Jurkat, Clone E6-1 (cell line): ENCODE results near the gene ICE1.
"Not testable (repeated sequence)": the region's sequence is repeated elsewhere in the genome, so short reads cannot be mapped to it uniquely, and the experiment has no call there.

Experiments used
- DNase-seq: peaks from one replicate; pipeline ENCODE4 v3.0.0-alpha.2; 2011; ENCODE audit warnings: low read depth, low spot score
- H3K4me3 ChIP-seq: 2 replicates; pipeline ENCODE4 v1.5.1; 2011; ENCODE audit warnings: mild to moderate bottlenecking, low read length, control low read depth, moderate library complexity

The ICE1 gene

DNA sequence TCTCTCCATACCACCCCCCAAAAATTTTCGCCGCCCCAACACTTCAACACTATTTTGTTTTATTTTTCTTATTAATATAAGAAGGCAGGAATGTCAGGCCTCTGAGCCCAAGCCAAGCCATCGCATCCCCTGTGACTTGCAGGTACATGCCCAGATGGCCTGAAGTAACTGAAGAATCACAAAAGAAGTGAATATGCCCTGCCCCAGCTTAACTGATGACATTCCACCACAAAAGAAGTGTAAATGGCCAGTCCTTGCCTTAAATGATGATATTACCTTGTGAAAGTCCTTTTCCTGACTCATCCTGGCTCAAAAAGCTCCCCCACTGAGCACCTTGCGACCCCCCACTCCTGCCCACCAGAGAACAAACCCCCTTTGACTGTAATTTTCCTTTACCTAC is 98.1 kb downstream of the ICE1 start:
- not testable (repeated sequence) for DNase-seq, H3K4me3 ChIP-seq

DNA sequence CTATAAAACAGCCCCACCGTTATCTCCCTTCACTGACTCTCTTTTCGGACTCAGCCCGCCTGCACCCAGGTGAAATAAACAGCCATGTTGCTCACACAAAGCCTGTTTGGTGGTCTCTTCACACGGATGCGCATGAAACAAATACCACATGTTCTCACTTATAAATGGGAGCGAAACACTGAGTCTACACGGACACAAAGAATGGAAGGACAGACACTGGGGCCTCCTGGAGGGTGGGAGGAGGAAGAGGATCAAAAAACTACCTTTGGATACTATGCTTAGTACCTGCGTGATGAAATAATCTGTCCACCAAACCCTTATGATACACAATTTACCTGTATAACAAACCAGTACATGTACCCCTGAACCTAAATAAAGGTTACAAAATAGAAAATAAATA is 98.6 kb downstream of the ICE1 start:
- DNase-seq = no peak
- H3K4me3 ChIP-seq = no peak overlapping the region

DNA sequence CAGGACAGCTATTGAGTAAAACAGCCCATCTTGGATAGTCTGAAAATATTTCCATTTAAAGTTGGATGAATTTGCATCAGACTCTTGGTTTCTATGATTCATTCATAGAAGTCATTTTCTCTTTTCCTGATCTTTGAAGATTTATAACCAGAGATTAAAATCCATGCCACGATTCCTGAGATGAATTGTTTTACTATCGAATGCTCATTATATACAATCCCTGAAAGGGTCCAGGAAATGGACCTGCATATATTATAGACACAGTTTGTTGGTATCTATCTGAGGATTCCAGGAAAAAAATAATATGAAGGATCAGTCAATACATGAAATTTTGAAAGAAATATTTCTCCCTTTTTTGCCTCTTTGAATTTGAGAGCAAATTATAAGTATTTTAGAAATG is 99.0 kb downstream of the ICE1 start:
- no peak overlapping the region for H3K4me3 ChIP-seq
- no peak for DNase-seq

DNA sequence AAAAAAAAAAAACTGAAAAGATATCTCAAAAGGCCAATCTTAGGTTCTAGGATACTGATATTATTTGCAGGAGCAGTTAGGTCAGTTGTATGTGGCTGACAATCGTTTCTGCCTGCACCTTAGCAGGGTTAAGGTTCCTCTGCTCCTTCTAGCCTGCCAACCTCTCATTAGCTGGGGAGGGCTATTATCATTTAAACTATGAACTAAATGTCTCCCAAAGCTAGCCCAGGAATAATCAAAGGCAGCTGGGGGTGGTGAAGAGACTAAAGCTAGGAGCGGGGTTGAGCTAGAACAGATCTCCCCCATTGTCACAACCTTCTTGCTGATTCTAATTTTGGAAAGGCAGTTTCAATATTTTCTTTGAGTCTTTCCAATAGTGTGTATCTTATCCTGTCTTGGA is 99.9 kb downstream of the ICE1 start:
- no peak for DNase-seq
- H3K4me3 ChIP-seq = no peak overlapping the region

DNA sequence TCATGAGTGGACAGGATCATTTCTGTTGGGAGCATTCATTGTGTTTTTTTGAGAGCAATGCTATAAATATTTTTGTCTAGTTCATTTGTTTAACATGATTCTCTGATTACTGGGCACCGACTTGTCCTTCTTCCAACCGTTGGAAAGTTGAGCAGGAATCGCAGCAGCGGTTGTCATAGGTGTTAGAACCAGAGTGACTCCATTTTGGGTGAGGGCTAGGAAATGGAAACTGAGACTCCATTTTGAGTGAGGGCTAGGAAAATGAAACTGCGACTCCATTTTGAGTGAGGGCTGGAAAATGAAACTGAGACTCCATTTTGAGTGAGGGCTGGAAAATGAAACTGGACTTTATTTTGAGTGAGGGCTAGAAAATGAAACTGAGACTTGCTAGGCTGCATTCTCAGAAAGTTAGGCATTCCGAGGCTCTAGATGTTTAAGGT is 100.6 kb downstream of the ICE1 start:
- H3K4me3 ChIP-seq = no peak overlapping the region
- DNase-seq = peak; percentile 12

DNA sequence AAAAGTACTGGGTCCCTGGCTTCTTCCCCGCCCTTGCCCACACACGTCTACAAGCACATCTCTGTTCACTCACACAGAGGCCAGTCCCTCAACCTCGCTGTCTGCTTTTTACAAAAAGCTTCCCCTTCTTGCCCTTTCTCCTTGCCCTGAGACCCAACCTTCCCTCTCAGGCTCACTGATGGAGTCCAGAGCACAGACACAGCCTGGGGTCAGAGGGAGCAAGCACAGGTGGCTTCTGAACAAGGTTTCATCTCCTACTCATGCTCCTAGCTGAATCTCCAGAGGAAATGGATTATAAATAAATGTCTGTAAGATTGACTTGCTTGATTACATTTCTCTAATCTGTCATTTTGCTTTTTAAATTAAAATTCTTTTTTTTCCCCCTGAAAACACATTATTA is 101.8 kb downstream of the ICE1 start:
- DNase-seq = no peak

DNA sequence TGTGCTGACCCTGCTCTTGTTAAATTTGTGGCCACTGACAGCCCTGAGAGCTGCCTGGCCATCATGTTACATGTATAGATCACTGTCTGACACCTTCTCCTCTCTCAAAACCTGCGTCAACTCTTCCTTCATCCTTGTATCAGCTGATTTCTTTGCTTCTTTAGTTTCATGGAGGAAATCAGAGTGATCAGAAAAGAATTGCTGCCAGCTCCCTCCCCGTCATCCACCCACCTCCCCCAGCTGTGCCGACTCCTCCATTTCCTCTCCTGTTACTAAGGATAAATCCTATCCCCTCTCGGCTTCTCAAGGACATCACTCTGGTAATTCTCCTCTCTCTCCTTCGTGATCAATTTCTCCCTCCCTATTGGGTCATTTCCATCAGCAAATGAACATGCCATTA is 108.9 kb downstream of the ICE1 start:
- H3K4me3 ChIP-seq = no peak overlapping the region

More for the DNA sequence above, 101.8 kb downstream of the ICE1 start:
- H3K4me3 ChIP-seq = no peak overlapping the region

DNA sequence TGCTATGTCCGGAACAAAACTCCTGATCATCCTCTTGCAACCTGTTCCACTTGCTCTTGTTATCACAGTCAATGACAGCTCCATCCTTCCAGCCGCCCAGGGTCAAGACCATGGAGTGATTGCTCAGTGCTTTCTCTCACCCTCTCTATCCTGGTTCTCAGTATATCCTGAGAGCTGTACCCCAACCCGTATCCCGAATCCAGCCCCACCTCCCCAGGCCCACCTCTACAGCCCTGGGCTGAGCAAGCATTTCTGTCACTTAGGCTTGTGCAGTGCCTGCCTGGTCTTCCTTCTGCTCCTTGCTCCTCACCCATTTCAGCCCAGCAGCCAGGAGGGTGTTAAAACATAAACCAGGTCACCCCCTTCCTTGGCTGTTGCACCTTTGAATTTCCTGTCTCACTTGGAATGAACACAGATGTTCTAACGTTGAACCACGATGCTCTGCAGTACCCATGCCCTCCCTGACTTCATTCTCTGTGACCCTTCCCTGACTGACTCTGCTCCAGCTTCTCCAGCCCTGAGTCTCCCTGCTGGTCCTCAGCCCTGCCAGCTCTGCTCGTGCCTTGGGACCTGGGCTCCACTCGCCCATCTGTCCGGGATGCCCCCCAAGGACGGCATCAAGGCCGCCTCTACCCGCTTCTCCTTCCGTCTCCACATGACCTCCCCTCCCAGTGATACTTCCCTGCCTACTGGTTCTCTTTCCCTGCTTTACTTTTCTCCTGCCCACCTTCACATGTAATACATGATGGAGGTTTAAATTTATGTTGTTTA is 110.0 kb downstream of the ICE1 start:
- no peak for DNase-seq
- no peak overlapping the region for H3K4me3 ChIP-seq

More for the DNA sequence above, 108.9 kb downstream of the ICE1 start:
- DNase-seq = no peak

DNA sequence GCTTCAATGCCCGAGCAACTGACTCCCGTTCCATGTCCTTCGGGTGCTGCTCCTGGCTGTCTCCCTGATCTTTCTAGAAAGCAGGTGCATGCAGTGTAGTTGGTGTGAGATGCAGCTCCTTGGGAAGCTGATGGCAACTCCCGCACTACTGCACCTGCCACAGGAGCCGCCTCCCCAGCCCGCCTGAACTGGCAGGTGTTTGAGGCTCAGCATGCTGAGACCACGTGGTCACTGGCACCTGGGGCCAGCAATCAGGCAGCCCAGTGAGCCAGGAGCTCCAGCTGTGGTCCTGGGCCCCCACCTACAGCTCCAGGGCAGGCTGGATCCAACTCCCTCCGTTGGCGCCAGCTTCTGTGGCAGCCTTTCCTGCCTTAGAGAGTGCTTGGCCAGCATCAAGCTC is 111.5 kb downstream of the ICE1 start:
- no peak overlapping the region for H3K4me3 ChIP-seq
- no peak for DNase-seq

DNA sequence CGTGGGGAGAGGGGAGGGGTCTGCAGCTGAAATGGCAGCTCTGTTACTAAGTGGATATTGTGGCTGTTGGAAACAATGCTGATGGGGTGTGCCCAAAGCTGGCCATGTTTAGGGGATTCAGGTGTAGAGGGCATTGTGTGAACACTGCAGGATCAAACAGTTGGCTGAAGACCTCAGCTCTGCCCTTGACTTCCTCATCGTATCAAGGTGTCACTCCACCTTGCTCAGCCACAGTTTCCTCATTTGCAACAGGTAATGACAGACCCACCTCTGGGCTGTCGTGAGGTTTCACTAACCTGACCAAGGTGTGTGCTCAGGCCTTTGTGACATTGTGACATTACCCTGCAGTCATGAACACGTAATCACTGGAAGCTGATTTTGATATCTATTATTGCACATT is 111.9 kb downstream of the ICE1 start:
- H3K4me3 ChIP-seq = no peak overlapping the region
- DNase-seq = no peak

DNA sequence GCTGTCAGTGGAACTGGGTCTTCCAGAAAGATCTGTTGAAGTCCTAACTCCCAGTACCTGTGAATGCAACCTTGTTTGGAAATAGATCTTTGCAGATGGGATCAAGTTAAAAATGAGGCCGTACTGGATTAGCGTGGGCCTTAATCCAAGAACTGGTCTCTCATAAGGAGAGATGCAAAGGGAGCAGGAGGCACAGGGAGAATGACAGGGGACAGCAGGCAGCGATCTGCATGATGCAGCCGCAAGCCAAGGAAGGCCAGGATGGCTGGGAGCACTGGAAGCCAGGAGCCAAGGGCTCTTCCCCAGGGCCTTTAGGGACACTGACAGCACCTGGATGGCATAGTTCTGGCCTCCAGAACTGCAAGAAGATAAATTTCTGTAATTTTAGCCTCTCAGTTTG is 114.4 kb downstream of the ICE1 start:
- H3K4me3 ChIP-seq = no peak overlapping the region
- no peak for DNase-seq

DNA sequence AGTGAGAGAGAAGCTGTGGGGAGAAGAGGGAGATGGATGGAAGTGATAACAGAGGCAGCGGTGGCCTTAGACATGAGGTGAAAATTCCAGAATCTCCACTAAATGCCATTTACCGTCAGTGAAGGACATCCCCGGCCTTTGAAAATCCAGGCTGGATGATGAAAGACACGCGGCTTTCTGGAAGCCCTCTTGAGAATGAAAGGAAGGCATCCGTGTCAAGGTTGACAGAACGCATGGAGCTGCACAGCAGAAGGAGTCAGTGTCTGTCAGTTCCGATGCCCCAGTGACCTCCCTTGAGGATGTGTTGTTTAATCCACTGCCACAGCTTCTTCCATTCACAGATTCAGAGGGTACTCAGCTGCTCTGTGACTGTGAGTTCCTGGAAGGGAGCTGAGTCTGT is 114.9 kb downstream of the ICE1 start:
- H3K4me3 ChIP-seq = no peak overlapping the region
- DNase-seq = no peak

DNA sequence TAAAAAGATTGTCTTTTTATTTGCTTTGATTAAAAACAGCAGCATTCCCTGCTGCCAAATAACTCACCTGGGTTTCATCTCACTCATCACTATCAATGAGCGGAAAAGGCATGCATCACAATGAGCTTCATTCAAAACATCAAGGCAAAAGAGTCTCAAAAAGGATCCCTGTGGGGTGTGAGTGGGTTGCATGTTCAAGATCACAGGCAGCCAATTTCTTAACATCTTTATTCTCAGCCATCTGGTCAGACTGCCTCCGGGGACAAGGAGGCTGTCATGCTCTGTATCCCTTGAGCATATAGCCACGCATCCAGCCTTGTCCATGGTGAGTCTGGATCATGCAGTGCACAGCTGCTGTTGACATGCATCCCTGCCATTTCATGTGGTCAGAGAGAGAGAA is 117.1 kb downstream of the ICE1 start:
- no peak for DNase-seq
- H3K4me3 ChIP-seq = no peak overlapping the region
